H1 (cell line): ENCODE results near the gene GLB1L3. TPM values are rescaled to one million over a fixed set of nuclear protein-coding genes. Genes with fewer than 3 reads are reported as not detected.

Experiments
- CTCF ChIA-PET: fragments of 300-600 bp; sonication (Branson Sonifier 250); formaldehyde crosslinking; loops from one replicate; lab custom pipeline; 2021; ENCODE audit not compliant: partially characterized antibody; lab: Charles Lee
- POLR2A ChIA-PET: fragments of 300-600 bp; sonication (Branson Sonifier 250); formaldehyde crosslinking; loops from one replicate; lab custom pipeline; 2021; ENCODE audit warnings: inconsistent platforms; ENCODE audit not compliant: partially characterized antibody; lab: Charles Lee
- DNase-seq, 2 experiments: peaks; one replicate each; pipeline versions ENCODE4 v3.0.0 to v3.0.0-alpha.2; 2010 to 2022; ENCODE audit warnings: low spot score in 2 of 2, low read depth in 1 of 2, mixed read lengths in 1 of 2
- FAIRE-seq: peaks from 2 replicates; lab custom pipeline; 2011; peaks lifted over from hg19 to GRCh38; lab: Jason Lieb, UNC
- H2AFZ ChIP-seq: 2 replicates; pipeline ENCODE4 v1.8.1; 2012; ENCODE audit warnings: low read length, inconsistent platforms
- H2AK5ac ChIP-seq: 2 replicates; pipeline ENCODE4 v1.6.1; 2013; ENCODE audit warnings: low read depth, low read length
- H2BK120ac ChIP-seq: replicated peaks from 2 replicates; pipeline ENCODE3; 2013; ENCODE audit warnings: low read depth, low read length, inconsistent platforms
- H2BK12ac ChIP-seq: 2 replicates; pipeline ENCODE4 v1.6.1; 2013; ENCODE audit warnings: low read depth, low read length
- H2BK15ac ChIP-seq: 2 replicates; pipeline ENCODE4 v1.6.1; 2013; ENCODE audit warnings: low read length
- H2BK20ac ChIP-seq: 2 replicates; pipeline ENCODE4 v1.6.1; 2013; ENCODE audit warnings: low read length
- H2BK5ac ChIP-seq: 2 replicates; pipeline ENCODE4 v1.6.1; 2013; ENCODE audit warnings: low read depth, low read length
- H3K14ac ChIP-seq: 2 replicates; pipeline ENCODE4 v1.6.1; 2013; ENCODE audit warnings: inconsistent platforms; ENCODE audit not compliant: insufficient read length
- H3K18ac ChIP-seq: 2 replicates; pipeline ENCODE4 v1.6.1; 2013; ENCODE audit warnings: low read length; ENCODE audit errors: extremely low read depth
- H3K23ac ChIP-seq: 2 replicates; pipeline ENCODE4 v1.6.1; 2013; ENCODE audit warnings: inconsistent platforms; ENCODE audit not compliant: insufficient read length
- H3K23me2 ChIP-seq: 2 replicates; pipeline ENCODE4 v1.6.1; 2013; ENCODE audit warnings: low read depth, low read length
- H3K27ac ChIP-seq: 2 replicates; pipeline ENCODE4 v1.6.1; 2011; ENCODE audit warnings: low read depth, low read length, inconsistent platforms
- H3K27me3 ChIP-seq, 4 experiments: replicated peaks in 1 of 4; 1 replicate in 1 of 4; 2 replicates in 3 of 4; pipeline versions ENCODE4 v1.6.1 to v1.8.1; 2011 to 2013; ENCODE audit warnings: low read length in 3 of 4, mild to moderate bottlenecking in 3 of 4, inconsistent platforms in 2 of 4, mixed read lengths in 2 of 4, moderate library complexity in 1 of 4; ENCODE audit not compliant: control insufficient read depth in 3 of 4, insufficient read depth in 3 of 4; ENCODE audit errors: extremely low read depth in 1 of 4
- H3K36me3 ChIP-seq, 4 experiments: 2 replicates each; pipeline versions ENCODE4 v1.6.1 to v1.8.1; 2011 to 2013; ENCODE audit warnings: mild to moderate bottlenecking in 4 of 4, low read length in 3 of 4, moderate library complexity in 2 of 4, control low read depth in 1 of 4, inconsistent platforms in 1 of 4; ENCODE audit not compliant: insufficient read depth in 4 of 4, control insufficient read depth in 2 of 4
- H3K4ac ChIP-seq: replicated peaks from 2 replicates; pipeline ENCODE3; 2013; ENCODE audit warnings: low read length, low read depth, mixed read lengths, inconsistent platforms; ENCODE audit not compliant: insufficient read length
- H3K4me1 ChIP-seq, 4 experiments: replicated peaks in 1 of 4; 1 replicate in 1 of 4; 2 replicates in 3 of 4; pipeline versions ENCODE4 v1.6.1 to v1.8.1; 2011 to 2013; ENCODE audit warnings: low read length in 3 of 4, inconsistent platforms in 2 of 4, mixed read lengths in 1 of 4; ENCODE audit not compliant: insufficient read depth in 4 of 4, control insufficient read depth in 3 of 4
- H3K4me2 ChIP-seq, 2 experiments: 2 replicates each; pipeline versions ENCODE4 v1.6.1 to v1.8.1; 2011 to 2013; ENCODE audit warnings: low read depth in 2 of 2, low read length in 2 of 2, control low read depth in 1 of 2, inconsistent platforms in 1 of 2, mild to moderate bottlenecking in 1 of 2; ENCODE audit not compliant: insufficient read depth in 1 of 2
- H3K4me3 ChIP-seq, 4 experiments: fragments of 200-600, 300-600 bp in 1 of 4; sonication (generic), shearing (Covaris generic), sonication (Bioruptor Twin) in 1 of 4; 2 replicates each; pipeline versions ENCODE4 v1.5.1 to v1.8.1; 2011 to 2016; ENCODE audit warnings: low read length in 4 of 4, low read depth in 3 of 4, control low read depth in 2 of 4, inconsistent platforms in 2 of 4, mild to moderate bottlenecking in 2 of 4, mixed read lengths in 1 of 4, moderate library complexity in 1 of 4; ENCODE audit not compliant: insufficient read depth in 2 of 4; ENCODE audit errors: extremely low read depth in 1 of 4
- H3K56ac ChIP-seq: replicated peaks from 2 replicates; pipeline ENCODE3; 2013; ENCODE audit warnings: low read depth, mild to moderate bottlenecking, mixed read lengths, low read length, inconsistent platforms; ENCODE audit not compliant: insufficient read length
- H3K79me1 ChIP-seq: 2 replicates; pipeline ENCODE4 v1.6.1; 2013; ENCODE audit warnings: low read depth, low read length, control low read depth
- H3K79me2 ChIP-seq, 2 experiments: 2 replicates each; pipeline versions ENCODE4 v1.6.1 to v1.8.1; 2012 to 2013; ENCODE audit warnings: low read length in 2 of 2, mild to moderate bottlenecking in 2 of 2, inconsistent platforms in 1 of 2; ENCODE audit not compliant: insufficient read depth in 2 of 2, control insufficient read depth in 1 of 2
- H3K9ac ChIP-seq, 4 experiments: replicated peaks in 1 of 4; 1 replicate in 1 of 4; 2 replicates in 3 of 4; pipeline versions ENCODE4 v1.6.1 to v1.8.1; 2011 to 2013; ENCODE audit warnings: low read depth in 3 of 4, low read length in 3 of 4, control low read depth in 2 of 4, mild to moderate bottlenecking in 2 of 4, moderate library complexity in 2 of 4, inconsistent platforms in 1 of 4; ENCODE audit errors: extremely low read depth in 1 of 4
- H3K9me3 ChIP-seq, 2 experiments: 2 replicates each; pipeline versions ENCODE4 v1.6.1 to v1.8.1; 2012 to 2013; ENCODE audit warnings: mild to moderate bottlenecking in 2 of 2, moderate library complexity in 2 of 2, control low read depth in 1 of 2, inconsistent platforms in 1 of 2, low read depth in 1 of 2, low read length in 1 of 2, mixed read lengths in 1 of 2; ENCODE audit not compliant: insufficient read depth in 2 of 2
- H4K20me1 ChIP-seq, 2 experiments: replicated peaks in 1 of 2; 2 replicates each; pipeline versions ENCODE3 to v1.8.1; 2011 to 2013; ENCODE audit warnings: inconsistent platforms in 2 of 2, low read length in 2 of 2, mild to moderate bottlenecking in 1 of 2; ENCODE audit not compliant: insufficient read depth in 2 of 2, control insufficient read depth in 1 of 2
- H4K5ac ChIP-seq: 2 replicates; pipeline ENCODE4 v1.6.1; 2013; ENCODE audit warnings: low read length, low read depth, mixed read lengths, inconsistent platforms; ENCODE audit not compliant: insufficient read length
- H4K8ac ChIP-seq: 2 replicates; pipeline ENCODE4 v1.8.0; 2013; ENCODE audit warnings: mild to moderate bottlenecking, moderate library complexity, low read length, inconsistent platforms; ENCODE audit not compliant: insufficient read depth; ENCODE audit errors: extremely low read depth
- H4K91ac ChIP-seq: replicated peaks from 2 replicates; pipeline ENCODE3; 2013; ENCODE audit warnings: low read length, mixed read lengths, inconsistent platforms; ENCODE audit not compliant: insufficient read length
- BACH1 ChIP-seq: IDR thresholded peaks from 2 replicates; pipeline ENCODE4 v1.6.1; 2012; ENCODE audit warnings: low read length, improper control_type of control experiment
- CHD2 ChIP-seq: IDR thresholded peaks from 2 replicates; pipeline ENCODE4 v1.6.1; 2012; ENCODE audit warnings: low read length, improper control_type of control experiment
- FOSL1 ChIP-seq: IDR thresholded peaks from 2 replicates; pipeline ENCODE4 v1.6.1; 2011; ENCODE audit warnings: mild to moderate bottlenecking, low read depth, low read length, moderate library complexity; ENCODE audit not compliant: insufficient read depth
- GABPA ChIP-seq: IDR thresholded peaks from 2 replicates; pipeline ENCODE4 v1.6.1; 2011; ENCODE audit warnings: mild to moderate bottlenecking, low read length, moderate library complexity, borderline replicate concordance; ENCODE audit not compliant: insufficient read depth
- HDAC6 ChIP-seq: IDR thresholded peaks from one replicate; pipeline ENCODE4 v1.7.1; 2012; ENCODE audit warnings: low read depth, mild to moderate bottlenecking, inconsistent platforms, low read length, moderate library complexity
- KDM5A ChIP-seq: fragments of 200-600 bp; IDR thresholded peaks from 2 replicates; pipeline ENCODE4 v1.7.1; 2012; ENCODE audit warnings: mild to moderate bottlenecking, low read length, inconsistent platforms, mixed read lengths
- PHF8 ChIP-seq: fragments of 200-600 bp; sonication (generic); conservative IDR thresholded peaks from 2 replicates; pipeline ENCODE4 v1.7.1; 2012; ENCODE audit warnings: low read depth, mild to moderate bottlenecking, inconsistent platforms, low read length, moderate library complexity
- POLR2A ChIP-seq, 2 experiments: IDR thresholded peaks; 1 replicate in 1 of 2; 2 replicates in 1 of 2; pipeline ENCODE4 v1.6.1; 2011; ENCODE audit warnings: low read depth in 2 of 2, low read length in 2 of 2, mild to moderate bottlenecking in 2 of 2; ENCODE audit errors: control extremely low read depth in 1 of 2
- POLR2AphosphoS5 ChIP-seq: IDR thresholded peaks from 2 replicates; pipeline ENCODE4 v1.6.1; 2011; ENCODE audit warnings: low read depth, low read length
- RXRA ChIP-seq: IDR thresholded peaks from 2 replicates; pipeline ENCODE4 v1.6.1; 2011; ENCODE audit warnings: low read depth, mild to moderate bottlenecking, low read length, moderate library complexity; ENCODE audit not compliant: insufficient read depth
- SUZ12 ChIP-seq: fragments of 200-600 bp; sonication (generic); IDR thresholded peaks from 2 replicates; pipeline ENCODE4 v1.6.1; 2012; ENCODE audit warnings: mild to moderate bottlenecking, inconsistent platforms, low read length, moderate library complexity, mixed read lengths
- TBP ChIP-seq: IDR thresholded peaks from 2 replicates; pipeline ENCODE4 v1.6.1; 2011; ENCODE audit warnings: low read depth, low read length, improper control_type of control experiment
- TEAD4 ChIP-seq: IDR thresholded peaks from 2 replicates; pipeline ENCODE4 v1.6.1; 2012; ENCODE audit warnings: low read depth, low read length, inconsistent platforms, mixed read lengths
- ZNF274 ChIP-seq: IDR thresholded peaks from 2 replicates; pipeline ENCODE4 v1.7.0; 2012; ENCODE audit warnings: low read length, borderline replicate concordance; ENCODE audit errors: extremely low read depth
- WGBS, 2 experiments: shearing (Covaris generic) in 1 of 2; methylation state at CpG; one replicate each; pipeline versions ENCODE4 v1.1.6 to v1.1.7; 2013 to 2015; ENCODE audit warnings: low lambda C conversion rate in 2 of 2, mixed read lengths in 2 of 2, inconsistent platforms in 1 of 2, low coverage in 1 of 2, missing lambda C conversion rate in 1 of 2; ENCODE audit not compliant: insufficient replicate concordance in 2 of 2, insufficient coverage in 1 of 2, insufficient read length in 1 of 2; ENCODE audit errors: extremely low coverage in 1 of 2, missing lambda C conversion rate in 1 of 2; 5-methylcytosine and 5-hydroxymethylcytosine counted together
- polyA plus RNA-seq, 7 experiments: library from polyadenylated mRNA; depleted of rRNA in 3 of 7; stranded (reverse) in 5 of 7; unstranded in 2 of 7; fragments of >200 nt in 5 of 7; fragments of 200-250 nt in 2 of 7; gene quantifications; 1 replicate in 5 of 7; 2 replicates in 1 of 7; 4 replicates in 1 of 7; pipeline versions ENCODE4 v1.2.1 to v1.2.3, GENCODE V29; 2011 to 2013; ENCODE audit warnings: missing spikeins in 2 of 7, mixed read lengths in 2 of 7
- total RNA-seq: library from RNA; stranded (reverse); fragmentation: NEBNext Ultra II Directional; extraction: Animal tissue kit (Norgen Biotek cat#: 25700); gene quantifications from 2 replicates; pipeline ENCODE4 v1.2.1, GENCODE V29; 2021

The GLB1L3 gene
- total and polyA plus RNA-seq, 2 of the 8 experiments (the other 6 are each of a cell fraction or from before 2014, with no cell fraction given) = 14.9 to 33.2 TPM

DNA sequence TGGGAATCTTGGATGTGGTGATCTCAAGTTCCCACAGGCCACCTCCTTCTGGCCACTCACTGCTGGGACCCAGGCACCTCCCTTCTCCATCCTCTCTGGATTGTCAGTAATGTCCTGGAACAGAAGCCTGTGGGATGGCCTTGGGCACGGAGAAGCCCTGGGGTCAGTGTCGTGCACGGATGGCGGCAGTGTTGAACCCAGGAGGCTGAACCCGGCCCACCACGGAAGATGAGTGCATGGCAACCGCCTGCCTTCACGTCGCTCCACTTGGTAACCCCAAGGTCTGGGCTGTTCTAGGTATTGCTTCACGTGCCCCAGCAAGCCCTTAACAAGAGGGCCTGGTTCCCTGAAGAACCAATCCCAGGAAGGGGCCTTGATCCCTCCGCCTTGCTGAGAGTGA lies 30.1 kb upstream of the GLB1L3 start:
- Histone ChIP-seq H2BK12ac (no peak overlapping the region), H2BK120ac (no peak overlapping the region), H3K9ac (no peak overlapping the region), H2BK5ac (no peak overlapping the region), H2BK20ac (no peak overlapping the region), H2AFZ (no peak overlapping the region), H3K9me3 (no peaks in the 10 kb centered on the region), H2AK5ac (no peak overlapping the region), H3K4me1 (no peaks in the 10 kb centered on the region), H4K20me1 (no peaks in the 10 kb centered on the region), H3K79me2 (no peaks in the 10 kb centered on the region), H3K27ac (no peak overlapping the region), H3K36me3 (peaks cover 15 to 41% (median 36%) of the 10 kb centered on the region in 4 experiments), H3K27me3 (no peaks in the 10 kb centered on the region), H4K91ac (no peak overlapping the region), H4K8ac (no peak overlapping the region), H3K79me1 (no peaks in the 10 kb centered on the region), H3K56ac (no peak overlapping the region), H4K5ac (no peak overlapping the region), H3K4me2 (no peak overlapping the region), H3K4ac (no peak overlapping the region), H3K4me3 (no peak overlapping the region), H3K23ac (no peak overlapping the region), H3K14ac (no peak overlapping the region), H2BK15ac (no peak overlapping the region), H3K18ac (no peak overlapping the region), H3K23me2 (no peaks in the 10 kb centered on the region)
- FAIRE-seq = no peak
- DNase-seq = no peak
- ChIA-PET POLR2A (interaction anchor here (2.1 kb wide), 1 partner anchor 8 kb away, joined by 8 read pairs; the partner anchor contains the start of genes ACAD8 and THYN1), CTCF (interaction anchor here (1.1 to 3.7 kb wide), 3 partner anchors 12 to 20 kb away, joined by 3 to 23 read pairs (median 23); partner anchors contain the start of genes NCAPD3 and VPS26B)
- 95% methylated on average over 11 of the region's 11 CpGs; no CpG with 5 or more reads in 1 of the 2 experiments for WGBS, 2 experiments
- no peak for TF ChIP-seq POLR2A (IDR thresholded peaks at IDR 0.05; ENCODE audit: control extremely low read depth in 1 of 2, low read depth in 2 of 2, low read length in 2 of 2)
- no peak for TF ChIP-seq RXRA
- no peak for TF ChIP-seq SUZ12
- TF ChIP-seq BACH1 = no peak
- no peak for TF ChIP-seq CHD2
- no peak for TF ChIP-seq POLR2AphosphoS5
- TF ChIP-seq PHF8 = no peak
- TF ChIP-seq HDAC6 = no peak
- TF ChIP-seq GABPA = no peak
- TF ChIP-seq FOSL1 = no peak
- no peak for TF ChIP-seq TEAD4
- no peak for TF ChIP-seq TBP
- TF ChIP-seq KDM5A = no peak
- no peak for TF ChIP-seq ZNF274
